RCC 7860 (cell line): ENCODE measurements around the gene WNT8A.

Source experiments
- DNase-seq: peaks from one replicate; pipeline ENCODE4 v3.0.0-alpha.2; 2015; ENCODE audit warnings: low spot score
- FAIRE-seq: peaks from 2 replicates; lab custom pipeline; 2012; peaks lifted over from hg19 to GRCh38; lab: Jason Lieb, UNC

Gene WNT8A

DNA sequence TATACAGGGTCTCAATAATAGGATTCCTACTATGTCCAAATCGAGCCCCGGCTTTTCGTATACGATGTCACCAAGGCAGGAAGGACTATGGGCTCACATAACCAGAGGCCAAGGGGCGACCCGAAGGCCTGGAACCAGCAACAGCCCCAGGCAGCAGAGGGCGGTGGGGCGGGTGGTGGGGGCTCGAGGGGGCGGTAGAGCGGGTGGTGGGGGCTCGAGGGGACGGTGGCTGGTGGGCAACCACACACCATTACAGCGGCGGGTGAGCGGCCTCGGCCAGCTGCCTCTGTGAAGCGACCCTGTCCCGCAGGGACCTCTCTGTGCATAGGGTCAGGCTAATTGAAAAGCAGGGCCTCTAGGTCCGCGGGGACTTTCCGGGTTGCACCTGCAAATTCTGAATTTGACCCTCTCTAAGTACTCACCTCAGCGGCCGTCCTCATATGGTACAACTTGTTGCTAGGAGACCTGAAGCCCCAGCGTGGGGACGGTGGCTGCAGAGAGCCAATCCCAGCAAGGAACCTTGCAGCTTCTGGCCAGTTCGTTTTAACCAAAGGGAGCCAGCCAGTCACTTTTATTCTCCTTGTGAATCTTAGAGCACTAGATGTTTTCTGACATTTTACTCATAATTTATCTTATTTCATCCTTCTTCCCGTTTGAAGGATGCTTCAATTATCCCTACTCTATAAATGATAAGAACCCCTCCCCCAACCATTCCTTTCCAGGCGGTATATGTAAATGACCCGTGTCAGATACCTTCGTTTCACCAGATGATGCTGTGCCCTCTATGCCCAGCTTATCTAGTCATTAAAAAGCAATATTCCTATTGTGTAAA is 55.3 kb downstream of the WNT8A start, which contains the start of gene NME5:
Gene NME5, minus strand, starts transcription at position 480 of the 832 bp plus-strand sequence. CDS start 648 bp downstream, outside the sequence.
- FAIRE-seq = no peak

DNA sequence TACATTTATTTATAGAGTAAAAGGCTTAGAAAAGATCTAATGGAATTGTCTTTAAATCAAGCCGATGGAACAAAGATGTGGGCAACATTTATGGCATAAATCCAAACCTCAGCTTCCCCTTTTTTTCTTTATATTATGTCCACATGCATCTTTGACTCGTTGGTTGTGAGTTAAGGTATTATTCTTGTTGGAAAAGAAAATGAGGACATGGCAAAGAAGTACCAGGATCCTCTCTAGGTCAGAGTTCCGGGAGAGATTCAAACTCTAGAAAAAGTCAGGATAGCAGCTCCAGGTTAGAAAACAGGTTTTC is 55.9 kb downstream of the WNT8A start:
- DNase-seq = no peak
- FAIRE-seq = no peak

More for the DNA sequence above, 55.3 kb downstream of the WNT8A start, which contains the start of gene NME5:
- DNase-seq = no peak

DNA sequence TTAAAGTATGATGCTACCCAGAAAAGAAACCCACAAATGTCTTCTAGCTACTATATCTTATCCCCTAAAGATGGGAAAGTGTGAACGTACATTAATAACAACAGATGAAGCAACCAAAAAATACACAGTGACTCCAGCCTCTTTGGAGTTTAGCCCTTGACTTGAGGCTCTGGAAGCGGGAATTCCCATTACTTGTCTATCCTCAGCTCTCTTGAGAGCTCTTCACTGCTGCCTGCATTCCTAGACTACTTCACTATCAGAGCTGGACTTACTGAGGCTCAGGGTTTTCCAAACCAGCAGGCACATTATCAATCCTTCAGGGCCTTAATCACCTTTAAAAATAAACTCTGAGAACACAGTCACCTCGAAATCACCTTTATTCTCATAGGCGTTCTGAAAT is 56.4 kb downstream of the WNT8A start:
- DNase-seq (no peak), FAIRE-seq (no peak)
